GM12801 (cell line): ENCODE data around the gene RHCG.

ENCODE experiments used
- CTCF ChIP-seq: IDR thresholded peaks from one replicate; pipeline ENCODE4 v1.5.1; 2011; ENCODE audit warnings: control low read depth; ENCODE audit not compliant: insufficient read length; ENCODE audit errors: extremely low read depth

The RHCG gene

DNA sequence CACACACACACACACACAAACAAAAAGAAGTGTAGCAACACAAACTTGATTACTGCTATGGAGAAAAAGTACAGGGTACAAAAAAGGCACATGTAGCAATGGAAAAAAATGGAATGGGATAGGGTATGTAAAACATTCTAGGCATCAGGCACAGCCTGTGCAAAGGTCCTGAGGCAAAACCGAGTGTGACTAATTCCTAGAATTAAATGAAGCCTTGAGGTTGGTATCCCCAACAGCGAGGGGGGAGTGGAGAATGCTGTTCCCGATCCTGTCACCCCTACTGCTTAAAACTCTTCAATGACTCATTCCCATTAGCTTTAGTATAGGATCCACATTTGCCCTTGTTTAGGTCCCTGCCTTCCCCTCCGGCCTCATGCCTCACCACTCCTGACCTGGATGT, 37.9 kb downstream of the RHCG start:
- TF ChIP-seq CTCF = no peak

DNA sequence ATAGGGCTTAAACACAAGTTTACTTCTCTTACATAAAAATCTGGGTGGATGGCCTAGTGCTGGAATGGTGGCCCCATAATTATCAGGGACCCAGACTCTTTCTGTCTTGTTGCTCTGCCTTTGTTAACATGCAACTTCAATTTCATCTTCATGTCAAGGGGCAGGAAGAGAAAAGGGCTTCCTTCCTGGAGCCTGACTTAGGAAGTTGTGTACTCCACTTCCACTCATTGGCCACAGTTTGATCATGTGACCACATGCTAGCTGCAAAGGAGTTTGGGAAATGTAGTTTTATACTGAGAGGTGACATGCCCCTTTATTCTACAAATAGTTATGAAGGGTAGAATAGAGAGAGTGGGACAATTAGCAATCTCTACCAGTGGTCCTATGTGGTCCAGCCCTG, 39.3 kb downstream of the RHCG start:
- TF ChIP-seq CTCF = no peak

DNA sequence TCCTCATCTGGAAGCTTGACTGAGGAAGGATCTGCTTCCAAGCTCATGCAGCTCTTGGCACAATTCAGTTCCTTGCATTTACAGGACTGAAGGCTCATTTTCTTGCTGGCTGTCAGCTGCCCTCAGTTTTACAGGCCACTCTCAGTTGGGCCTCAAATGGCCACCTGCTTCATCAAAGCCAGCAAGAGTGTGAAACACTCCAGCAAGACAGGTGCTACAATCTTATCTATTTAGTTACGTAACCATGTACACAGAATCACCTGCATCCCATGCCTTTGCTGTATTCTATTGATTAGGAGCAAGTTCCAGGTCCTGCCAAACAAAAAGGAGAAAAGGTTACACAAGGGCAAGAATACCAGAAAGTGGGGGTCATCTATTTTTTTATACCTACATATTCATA, 40.8 kb downstream of the RHCG start:
- no peak for TF ChIP-seq CTCF

DNA sequence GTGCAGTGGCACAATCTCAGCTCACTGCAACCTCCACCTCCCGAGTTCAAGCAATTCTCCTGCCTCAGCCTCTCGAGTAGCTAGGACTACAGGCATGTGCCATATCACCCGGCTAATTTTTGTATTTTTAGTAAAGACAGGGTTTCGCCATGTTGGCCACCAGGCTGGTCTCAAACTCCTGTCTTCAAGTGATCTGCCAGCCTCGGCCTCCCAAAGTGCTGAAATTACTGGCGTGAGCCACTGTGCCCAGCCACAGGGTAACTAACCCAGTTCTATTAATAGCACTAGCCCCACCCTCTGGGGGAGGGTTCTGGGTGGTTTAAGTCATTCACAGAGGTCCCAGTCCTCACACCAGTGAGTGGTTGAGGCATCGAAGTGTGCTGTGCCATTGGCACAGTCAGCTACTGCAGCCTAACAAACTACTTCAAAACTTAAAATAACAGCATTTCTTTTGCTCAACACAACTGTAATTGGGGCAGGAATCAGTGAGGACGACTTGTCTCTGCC, 44.0 kb downstream of the RHCG start:
- TF ChIP-seq CTCF = no peak

GRCh38 chr15:89451846-89452245, 44.5 kb downstream of the RHCG start:
- TF ChIP-seq CTCF = no peak

DNA sequence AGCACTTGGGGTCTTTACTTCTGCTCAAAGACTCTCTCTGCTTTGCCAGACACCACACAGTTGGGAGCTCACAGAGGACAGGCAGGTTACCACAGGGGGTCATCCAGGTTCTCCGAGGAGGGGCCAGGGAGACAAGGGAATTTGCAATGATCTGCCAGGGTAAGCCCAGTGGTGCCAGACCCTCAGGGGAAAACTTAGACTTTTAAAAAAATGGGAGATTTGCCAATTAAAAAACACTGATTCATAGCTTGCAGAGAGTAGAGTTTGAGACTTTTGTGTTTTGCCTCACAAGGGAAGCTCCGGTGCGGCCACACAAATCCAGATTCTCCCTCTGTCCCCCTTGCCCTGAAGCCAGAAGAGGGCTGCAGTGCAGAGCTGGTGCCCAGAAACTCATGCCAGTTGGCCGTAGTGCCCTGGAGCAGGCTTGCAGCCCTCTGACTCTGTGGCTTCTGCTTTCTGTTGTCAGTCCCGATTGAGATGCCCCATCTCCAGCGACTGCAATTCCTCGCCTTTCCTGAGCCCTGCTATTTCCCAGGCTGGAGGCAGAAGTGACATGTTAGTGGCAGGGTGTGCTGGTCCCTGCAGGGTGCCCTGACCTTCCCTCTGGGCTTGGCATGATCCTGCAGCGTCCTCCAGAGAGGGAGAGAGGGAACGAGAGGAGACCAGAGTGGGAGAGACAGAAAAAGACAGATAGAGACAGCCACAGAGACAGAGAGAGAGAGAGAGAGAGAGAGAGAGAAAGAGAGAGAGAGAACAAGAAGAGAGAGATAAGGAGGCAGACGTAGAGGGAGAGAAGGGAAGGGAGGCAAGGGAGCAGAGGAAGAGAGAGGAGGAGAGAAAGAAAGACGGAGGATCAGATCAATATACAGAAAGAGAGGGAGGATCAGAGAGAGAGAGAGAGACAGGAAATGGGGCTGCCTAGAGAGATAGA, 46.0 kb downstream of the RHCG start:
- no peak for TF ChIP-seq CTCF

- TF ChIP-seq CTCF = no peak
Observed at GRCh38 chr15:89448825-89449224, 47.6 kb downstream of the RHCG start.
